ENCODE measurements around the gene KCNA10. TPM values are rescaled to one million over a fixed set of nuclear protein-coding genes. Genes with fewer than 3 reads are reported as not detected.

KCNA10 gene
- total RNA-seq, 1 experiment from 2014 or later = not detected

- ChIA-PET RAD21 (ENCODE audit: low non-redundant PET in 1 of 2, low total read pairs in 2 of 2, uncharacterized antibody in 2 of 2, unreplicated experiment in 2 of 2) (no interaction called here), POLR2A (no interaction called here), CTCF (no interaction called here)
- intact Hi-C loops (cut with micrococcal nuclease) = no loop called here
- no TSS peak for BruUV-seq (replicated peaks)
- H3K36me3 ChIP-seq (ENCODE audit: control insufficient read depth in 1 of 2, insufficient read depth in 2 of 2, low read length in 2 of 2) = no peaks in the 10 kb centered on the region
- H3K4me3 ChIP-seq (replicated peaks in 1 of 2; ENCODE audit: low read depth in 1 of 2, low read length in 2 of 2) = no peak overlapping the region
- ATAC-seq = no peak
- no peaks in the 10 kb centered on the region for H3K9me2 ChIP-seq (ENCODE audit: insufficient read depth)
- H3K9ac ChIP-seq (ENCODE audit: low read length) = no peak overlapping the region
- no peak overlapping the region for H3K27ac ChIP-seq (ENCODE audit: low read depth, low read length)
- H3K9me3 ChIP-seq (ENCODE audit: control insufficient read depth in 1 of 2, insufficient read depth in 1 of 2, low read depth in 1 of 2, low read length in 2 of 2) = no peaks in the 10 kb centered on the region
- H4K20me1 ChIP-seq (ENCODE audit: insufficient read depth) = no peaks in the 10 kb centered on the region
- no peaks in the 10 kb centered on the region for H3K27me3 ChIP-seq (ENCODE audit: insufficient read depth, low read length)
- H2AFZ ChIP-seq (ENCODE audit: low read depth, low read length, poor library complexity, severe bottlenecking) = no peak overlapping the region
- H3K4me2 ChIP-seq (ENCODE audit: low read length) = no peak overlapping the region
- TF ChIP-seq JUND (IDR thresholded peaks at IDR 0.05) (no peak), FOSL1 (IDR thresholded peaks at IDR 0.05; ENCODE audit: low read depth) (no peak), RAD21 (IDR thresholded peaks at IDR 0.05; ENCODE audit: low read depth) (no peak)
- no peak for DNase-seq (ENCODE audit: low read depth, low spot score)
- H3K4me1 ChIP-seq (ENCODE audit: control insufficient read depth in 1 of 2, insufficient read depth in 2 of 2, low read length in 2 of 2) = peaks cover 0 to 6% of the 10 kb centered on the region in 2 experiments; a peak in 2 of 4 replicates
- H3K79me2 ChIP-seq (ENCODE audit: insufficient read depth, low read length) = no peaks in the 10 kb centered on the region
Observed at GRCh38 chr1:110504226-110504625, 14.7 kb downstream of the KCNA10 start.

GRCh38 chr1:110503471-110503870, 15.5 kb downstream of the KCNA10 start:
- H3K4me1 ChIP-seq (ENCODE audit: control insufficient read depth in 1 of 2, insufficient read depth in 2 of 2, low read length in 2 of 2) = peaks cover 0 to 6% of the 10 kb centered on the region in 2 experiments; a peak in 2 of 4 replicates
- H3K36me3 ChIP-seq (ENCODE audit: control insufficient read depth in 1 of 2, insufficient read depth in 2 of 2, low read length in 2 of 2) = no peaks in the 10 kb centered on the region
- H4K20me1 ChIP-seq (ENCODE audit: insufficient read depth) = no peaks in the 10 kb centered on the region
- no peak overlapping the region for H3K4me2 ChIP-seq (ENCODE audit: low read length)
- ChIA-PET CTCF (no interaction called here), POLR2A (no interaction called here), RAD21 (ENCODE audit: low non-redundant PET in 1 of 2, low total read pairs in 2 of 2, uncharacterized antibody in 2 of 2, unreplicated experiment in 2 of 2) (no interaction called here)
- no peak for ATAC-seq
- no peaks in the 10 kb centered on the region for H3K9me2 ChIP-seq (ENCODE audit: insufficient read depth)
- no peak for DNase-seq (ENCODE audit: low read depth, low spot score)
- H3K4me3 ChIP-seq (replicated peaks in 1 of 2; ENCODE audit: low read depth in 1 of 2, low read length in 2 of 2) = no peak overlapping the region
- H3K9ac ChIP-seq (ENCODE audit: low read length) = no peak overlapping the region
- H2AFZ ChIP-seq (ENCODE audit: low read depth, low read length, poor library complexity, severe bottlenecking) = no peak overlapping the region
- BruUV-seq (replicated peaks) = no TSS peak
- H3K27ac ChIP-seq (ENCODE audit: low read depth, low read length) = no peak overlapping the region
- no peaks in the 10 kb centered on the region for H3K9me3 ChIP-seq (ENCODE audit: control insufficient read depth in 1 of 2, insufficient read depth in 1 of 2, low read depth in 1 of 2, low read length in 2 of 2)
- no peaks in the 10 kb centered on the region for H3K27me3 ChIP-seq (ENCODE audit: insufficient read depth, low read length)
- H3K79me2 ChIP-seq (ENCODE audit: insufficient read depth, low read length) = no peaks in the 10 kb centered on the region
- TF ChIP-seq POLR2A (IDR thresholded peaks at IDR 0.05; ENCODE audit: borderline replicate concordance, extremely low read depth, insufficient read depth, insufficient read length) (no peak), SP1 (IDR thresholded peaks at IDR 0.05; ENCODE audit: low read depth) (no peak), MAX (IDR thresholded peaks at IDR 0.05) (no peak), POLR2AphosphoS5 (IDR thresholded peaks at IDR 0.05; ENCODE audit: low read depth, low read length) (no peak), EGR1 (IDR thresholded peaks at IDR 0.05; ENCODE audit: low read depth) (no peak)
- intact Hi-C loops (cut with micrococcal nuclease) = no loop called here
